Stimulated activated CD8-positive, alpha-beta memory T cell treated with anti-CD3 and anti-CD28 coated beads, Interleukin-2, amount 100 ng/mL, for 48 hours (primary cell): ENCODE data around the gene CHST14.
A peak's percentile ranks its signal among the peaks of the same experiment; 100 is the strongest.

Experiments
- DNase-seq, 2 donors: peaks; one replicate each; pipeline ENCODE4 v3.0.0-alpha.2; 2020; ENCODE audit warnings: low read depth in 2 of 2

CHST14 gene

GRCh38 chr15:40470423-40471104 is at the start of gene CHST14:
Gene CHST14 (plus strand): TSS chr15:40470984. CDS start chr15:40471214, 230 bp downstream.
- peak in 1 of 2 donors; percentile 48 for DNase-seq

- peak; percentile 77 to 78 for DNase-seq
These were observed 49.3 kb upstream of the CHST14 start for GRCh38 chr15:40421246-40422157.

GRCh38 chr15:40424483-40425115 is 46.2 kb upstream of the CHST14 start:
- no peak for DNase-seq

GRCh38 chr15:40425681-40426080 is 45.1 kb upstream of the CHST14 start:
- no peak for DNase-seq

- no peak for DNase-seq
These were observed 43.6 kb upstream of the CHST14 start for GRCh38 chr15:40427188-40427587.

GRCh38 chr15:40428185-40428584 is 42.6 kb upstream of the CHST14 start:
- no peak for DNase-seq

GRCh38 chr15:40429068-40429710 is 41.6 kb upstream of the CHST14 start:
- DNase-seq, result no peak

- no peak for DNase-seq
These were observed 40.4 kb upstream of the CHST14 start for GRCh38 chr15:40430271-40430805.

GRCh38 chr15:40435023-40435709 is 35.6 kb upstream of the CHST14 start:
- no peak for DNase-seq

GRCh38 chr15:40435710-40436089 is 35.1 kb upstream of the CHST14 start:
- DNase-seq, result no peak

- DNase-seq, result no peak
These were observed 34.5 kb upstream of the CHST14 start for GRCh38 chr15:40436116-40436891.

GRCh38 chr15:40436892-40437751 is 33.7 kb upstream of the CHST14 start:
- no peak for DNase-seq

GRCh38 chr15:40437752-40438687 is 32.8 kb upstream of the CHST14 start:
- DNase-seq, result no peak

- no peak for DNase-seq
These were observed 32.1 kb upstream of the CHST14 start for GRCh38 chr15:40438712-40439111.

- DNase-seq, result no peak
These were observed 31.3 kb upstream of the CHST14 start for GRCh38 chr15:40439461-40439959.

GRCh38 chr15:40439960-40440742 is 30.6 kb upstream of the CHST14 start:
- no peak for DNase-seq
